AG10803 (cell line): ENCODE results near the gene CLEC16A.

Experiments
- DNase-seq: peaks from one replicate; pipeline ENCODE4 v3.0.0; 2010; ENCODE audit warnings: low read depth
- H3K4me3 ChIP-seq: 2 replicates; pipeline ENCODE4 v1.5.1; 2011; ENCODE audit warnings: mild to moderate bottlenecking, low read length, control low read depth
- CTCF ChIP-seq: conservative IDR thresholded peaks from 2 replicates; pipeline ENCODE4 v1.5.1; 2011; ENCODE audit warnings: mild to moderate bottlenecking, low read length, control low read depth, inconsistent platforms

The CLEC16A gene

DNA sequence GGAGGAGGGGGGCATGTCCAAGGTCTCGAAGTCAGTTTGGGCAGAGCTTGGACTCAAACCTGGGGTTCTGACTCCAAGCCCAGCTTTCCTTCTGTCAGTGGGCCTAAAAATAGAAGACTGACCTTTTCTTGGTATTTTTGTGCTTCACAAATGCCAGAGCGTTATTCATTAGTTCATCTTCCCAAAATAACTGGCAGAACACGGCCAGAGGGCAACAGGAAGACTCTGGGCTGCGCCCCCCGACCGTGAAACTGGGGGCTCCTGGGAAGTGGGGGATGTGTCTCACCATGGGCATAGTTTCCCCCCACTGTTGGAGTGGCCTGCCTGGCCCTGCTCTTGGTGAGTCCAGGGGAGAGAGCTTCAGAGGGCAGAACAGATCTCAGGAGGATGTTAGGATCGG is 217.6 kb downstream of the CLEC16A start:
- no peak for TF ChIP-seq CTCF
- DNase-seq = no peak
- H3K4me3 ChIP-seq = no peak overlapping the region

- DNase-seq = no peak
- no peak overlapping the region for H3K4me3 ChIP-seq
- no peak for TF ChIP-seq CTCF
Observed at GRCh38 chr16:11162586-11163268, 218.4 kb downstream of the CLEC16A start.

DNA sequence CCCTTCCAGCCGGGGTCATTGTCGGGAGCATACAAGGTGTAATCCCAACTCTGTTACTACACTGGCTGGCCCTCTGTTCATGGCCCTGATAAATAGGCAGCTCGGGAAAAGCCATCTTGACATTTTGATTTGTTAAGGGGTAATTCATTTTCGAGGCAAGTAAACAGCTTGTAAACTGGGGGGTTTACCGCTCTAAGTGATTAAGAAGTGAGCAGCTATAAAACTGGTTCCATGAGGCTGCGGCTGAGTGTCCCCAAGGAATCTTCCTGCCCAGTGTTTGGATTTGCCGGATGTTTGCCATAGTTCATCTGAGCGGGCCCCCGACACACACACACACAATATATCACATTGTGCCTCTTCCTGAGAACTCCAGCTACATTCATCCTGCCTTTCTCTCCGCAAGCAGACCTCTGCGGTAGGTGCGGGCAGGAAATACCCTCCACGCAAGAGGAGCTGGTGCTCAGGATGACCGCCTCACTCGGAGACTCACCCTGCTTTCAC is 219.4 kb downstream of the CLEC16A start:
- TF ChIP-seq CTCF = no peak
- no peak overlapping the region for H3K4me3 ChIP-seq
- no peak for DNase-seq

GRCh38 chr16:11164482-11165270 is 220.3 kb downstream of the CLEC16A start:
- no peak overlapping the region for H3K4me3 ChIP-seq
- TF ChIP-seq CTCF = no peak
- DNase-seq = no peak

DNA sequence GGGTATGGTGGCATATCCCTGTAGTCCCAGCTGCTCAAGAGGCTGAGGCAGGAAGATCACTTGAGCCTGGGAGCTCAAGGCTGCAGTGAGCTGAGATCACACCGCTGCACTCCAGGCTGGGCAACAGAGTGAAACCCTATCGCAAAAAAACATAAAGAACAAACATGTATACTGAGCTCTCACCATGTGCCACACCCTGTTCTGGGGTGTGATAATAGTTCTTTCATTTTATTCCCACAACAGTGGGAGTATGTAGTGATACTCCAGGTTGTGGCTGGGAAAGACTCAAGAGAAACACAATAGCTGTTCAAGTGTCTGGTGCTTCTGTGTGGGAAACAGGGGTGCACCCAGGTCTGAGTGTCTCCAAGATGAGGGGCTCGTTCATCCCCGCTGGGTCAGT is 221.0 kb downstream of the CLEC16A start:
- no peak for TF ChIP-seq CTCF
- no peak for DNase-seq
- H3K4me3 ChIP-seq = no peak overlapping the region

GRCh38 chr16:11165894-11166665 is 221.7 kb downstream of the CLEC16A start:
- no peak for TF ChIP-seq CTCF
- DNase-seq = no peak
- H3K4me3 ChIP-seq = no peak overlapping the region
